Gastroesophageal sphincter (tissue), 3 donors: Measurements from ENCODE around the gene PMM1.

Source experiments
- EP300 ChIP-seq: sonication (generic); formaldehyde crosslinking; IDR thresholded peaks from one replicate; pipeline ENCODE4 v1.6.1; 2017; ENCODE audit warnings: antibody characterized with exemption, mild to moderate bottlenecking
- POLR2A ChIP-seq, 2 donors: fragments of 450-650 bp; IDR thresholded peaks; one replicate each; pipeline ENCODE4 v1.6.1; 2017; ENCODE audit warnings: antibody characterized with exemption in 2 of 2, mild to moderate bottlenecking in 2 of 2, moderate library complexity in 1 of 2
- POLR2AphosphoS5 ChIP-seq: sonication (generic); formaldehyde crosslinking; IDR thresholded peaks from one replicate; pipeline ENCODE4 v1.6.1; 2017; ENCODE audit warnings: antibody characterized with exemption
- TF ChIP-seq, protein P1 (sequence below), 4 experiments: fragments of 200-600 bp in 2 of 4; fragments of 450-650 bp in 2 of 4; sonication (generic) in 1 of 4; IDR thresholded peaks; one replicate each; pipeline ENCODE4 v1.5.1; 2017 to 2019; ENCODE audit warnings: antibody characterized with exemption in 4 of 4, mild to moderate bottlenecking in 2 of 4, moderate library complexity in 2 of 4

DNA sequence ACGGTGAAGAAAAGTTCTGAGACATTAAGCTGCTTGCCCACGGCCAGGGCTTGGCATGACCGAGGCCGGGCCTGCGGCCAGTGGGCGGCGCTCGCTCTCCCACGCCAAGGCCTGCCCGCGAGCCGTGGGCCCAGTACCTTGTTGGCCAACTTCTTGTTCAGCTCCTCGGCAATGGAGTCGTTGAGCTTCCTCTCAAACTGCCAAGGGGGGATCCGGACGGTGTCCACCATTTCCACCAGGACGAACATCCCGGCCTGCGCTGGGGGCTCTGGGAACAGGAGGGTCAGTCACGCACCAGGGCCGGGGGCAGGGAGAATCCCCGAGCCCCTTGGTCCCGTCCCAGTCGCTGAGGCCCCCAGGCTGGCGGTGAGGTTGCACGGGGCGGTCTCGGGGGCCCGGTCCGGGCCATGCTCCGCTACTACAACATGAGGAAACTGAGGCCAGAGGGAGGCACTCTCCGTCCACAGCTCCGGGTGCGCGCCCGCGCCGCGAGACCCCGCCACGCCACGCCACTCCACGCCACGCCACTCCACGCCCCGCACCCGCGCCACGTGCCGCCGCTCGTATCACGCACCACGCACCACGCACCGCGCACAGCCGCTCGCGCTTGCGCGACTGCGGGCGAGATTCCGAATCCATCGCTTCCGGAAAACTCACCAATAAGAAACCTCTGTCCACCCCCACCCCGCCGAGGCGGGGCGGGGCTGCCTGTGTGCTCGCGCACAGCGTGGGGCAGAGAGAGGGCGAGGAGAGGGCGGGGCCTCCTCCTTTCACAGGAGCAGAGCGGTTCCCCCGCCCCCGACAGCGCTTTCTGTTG, 45.6 kb downstream of the PMM1 start, which contains the start of gene POLR3H:
- TF ChIP-seq POLR2A (IDR thresholded peaks at IDR 0.05), result peak; percentile 51 to 54
- TF ChIP-seq, protein P1, sequence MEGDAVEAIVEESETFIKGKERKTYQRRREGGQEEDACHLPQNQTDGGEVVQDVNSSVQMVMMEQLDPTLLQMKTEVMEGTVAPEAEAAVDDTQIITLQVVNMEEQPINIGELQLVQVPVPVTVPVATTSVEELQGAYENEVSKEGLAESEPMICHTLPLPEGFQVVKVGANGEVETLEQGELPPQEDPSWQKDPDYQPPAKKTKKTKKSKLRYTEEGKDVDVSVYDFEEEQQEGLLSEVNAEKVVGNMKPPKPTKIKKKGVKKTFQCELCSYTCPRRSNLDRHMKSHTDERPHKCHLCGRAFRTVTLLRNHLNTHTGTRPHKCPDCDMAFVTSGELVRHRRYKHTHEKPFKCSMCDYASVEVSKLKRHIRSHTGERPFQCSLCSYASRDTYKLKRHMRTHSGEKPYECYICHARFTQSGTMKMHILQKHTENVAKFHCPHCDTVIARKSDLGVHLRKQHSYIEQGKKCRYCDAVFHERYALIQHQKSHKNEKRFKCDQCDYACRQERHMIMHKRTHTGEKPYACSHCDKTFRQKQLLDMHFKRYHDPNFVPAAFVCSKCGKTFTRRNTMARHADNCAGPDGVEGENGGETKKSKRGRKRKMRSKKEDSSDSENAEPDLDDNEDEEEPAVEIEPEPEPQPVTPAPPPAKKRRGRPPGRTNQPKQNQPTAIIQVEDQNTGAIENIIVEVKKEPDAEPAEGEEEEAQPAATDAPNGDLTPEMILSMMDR (IDR thresholded peaks at IDR 0.05), result peak in 3 of 4 experiments; percentile 50 to 80 (median 54)
- TF ChIP-seq EP300, result no peak
- peak; percentile 53 for TF ChIP-seq POLR2AphosphoS5
